RPMI8226 (cell line): ENCODE results near the gene RHCG.
A peak's percentile ranks its signal among the peaks of the same experiment; 100 is the strongest.

Experiments used
- DNase-seq: peaks from one replicate; pipeline ENCODE4 v3.0.0-alpha.2; 2015

RHCG gene

DNA sequence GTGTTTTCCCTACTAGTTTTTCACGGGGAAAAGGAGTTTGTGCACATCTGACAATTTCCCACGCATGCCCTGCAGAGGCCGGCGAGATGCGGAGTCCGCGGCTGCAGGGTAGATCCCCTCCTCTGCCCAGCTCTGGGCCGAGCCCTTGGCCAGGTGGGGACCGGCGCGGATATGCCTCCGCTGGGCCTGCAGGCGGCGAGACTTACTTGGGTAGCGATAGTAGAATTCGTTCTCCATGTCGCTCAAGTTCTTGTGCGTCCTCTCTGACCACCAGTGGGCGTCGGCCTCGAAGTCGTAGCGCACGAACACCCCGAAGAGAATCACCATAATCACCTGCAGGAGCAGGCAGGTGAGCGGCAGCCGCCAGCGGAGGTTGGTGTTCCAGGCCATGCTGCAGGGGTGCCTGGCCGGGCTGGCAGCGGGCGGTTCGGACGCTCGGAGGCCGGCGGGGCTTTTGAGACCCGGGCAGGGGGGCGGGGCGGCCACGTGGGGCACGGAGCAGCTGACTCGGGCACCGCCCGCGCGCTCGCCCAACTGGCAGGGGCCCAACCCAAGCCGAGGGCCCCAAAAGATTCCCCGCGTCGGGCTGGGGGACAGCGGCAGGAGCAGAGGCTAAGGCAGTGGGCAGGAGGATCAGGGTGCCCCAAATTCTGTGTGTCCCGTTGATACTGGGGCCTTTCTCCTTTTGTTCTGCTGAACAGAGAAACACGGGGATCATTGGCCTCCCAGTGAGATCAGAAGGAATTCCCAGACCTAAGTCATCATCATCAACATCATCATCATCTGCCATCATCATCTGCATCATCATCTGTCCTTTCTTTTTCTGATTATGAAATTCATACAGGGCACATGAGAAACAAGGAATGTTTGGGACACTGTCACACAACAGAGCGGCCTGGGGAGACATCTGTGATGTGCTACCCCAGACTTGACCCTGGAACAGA lies at the start of gene RHCG:
Gene RHCG, minus strand, starts transcription at position 429 of the 944 bp plus-strand sequence. Its CDS starts 39 bp downstream, at position 390.
- peak; percentile 85 for DNase-seq

DNA sequence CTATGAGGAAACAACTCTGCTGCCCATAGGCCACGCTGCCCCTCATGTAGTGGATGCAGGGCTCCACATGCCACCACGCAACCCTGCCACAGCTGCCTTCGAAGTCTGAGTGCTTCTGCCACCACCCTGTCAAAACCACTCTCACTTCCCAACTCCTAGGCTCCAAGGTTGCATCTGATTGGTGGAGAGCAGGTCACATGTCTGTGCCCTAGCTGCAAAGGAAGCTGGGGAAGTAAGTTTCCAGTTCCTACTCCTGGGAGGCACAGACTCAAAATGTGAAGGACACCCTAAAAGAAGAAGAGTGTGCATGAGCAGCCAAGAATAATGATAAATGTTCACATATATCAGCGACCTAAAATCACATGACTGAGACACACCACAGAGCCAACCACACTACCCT lies 47.0 kb upstream of the RHCG start:
- DNase-seq, result peak; percentile 26

DNA sequence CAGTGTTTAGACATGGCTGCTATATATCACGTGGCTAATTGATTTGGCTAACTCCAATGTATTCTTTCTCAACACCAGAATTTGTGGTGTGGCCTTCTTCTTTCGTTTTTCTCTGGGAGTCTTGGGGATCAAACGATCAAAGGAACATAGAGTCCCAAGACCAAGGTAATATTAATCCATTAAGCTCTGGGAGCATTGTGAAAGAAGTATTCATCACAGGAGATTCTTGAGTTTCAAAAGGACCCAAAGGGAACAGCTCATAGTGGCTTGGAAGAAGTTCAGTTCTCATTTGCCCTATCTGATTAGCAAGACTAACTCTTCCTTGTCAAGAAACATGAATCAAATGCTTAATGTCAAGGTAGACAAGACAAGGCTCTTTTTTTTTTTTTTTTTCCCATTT lies 46.0 kb upstream of the RHCG start:
- DNase-seq, result no peak

DNA sequence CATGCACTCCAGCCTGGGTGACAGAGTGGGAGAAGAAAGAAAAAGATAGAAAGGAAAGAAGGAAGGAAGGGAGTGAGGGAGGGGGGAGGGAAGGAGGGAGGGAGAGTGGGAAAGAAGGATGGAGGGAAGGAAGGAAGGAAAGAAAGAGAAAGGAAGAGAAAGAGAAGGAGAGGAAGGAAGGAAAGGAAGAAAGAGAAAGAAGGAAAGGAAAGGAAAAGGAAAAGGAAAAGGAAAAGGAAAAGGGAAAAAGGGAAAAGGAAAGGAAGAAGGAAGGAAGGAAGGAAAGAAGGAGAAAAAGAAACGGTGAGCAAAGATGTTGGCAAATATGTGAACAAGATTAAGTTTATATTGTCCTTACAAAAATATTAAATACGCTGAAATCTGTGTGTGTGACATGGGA lies 42.6 kb upstream of the RHCG start:
- DNase-seq, result no peak

DNA sequence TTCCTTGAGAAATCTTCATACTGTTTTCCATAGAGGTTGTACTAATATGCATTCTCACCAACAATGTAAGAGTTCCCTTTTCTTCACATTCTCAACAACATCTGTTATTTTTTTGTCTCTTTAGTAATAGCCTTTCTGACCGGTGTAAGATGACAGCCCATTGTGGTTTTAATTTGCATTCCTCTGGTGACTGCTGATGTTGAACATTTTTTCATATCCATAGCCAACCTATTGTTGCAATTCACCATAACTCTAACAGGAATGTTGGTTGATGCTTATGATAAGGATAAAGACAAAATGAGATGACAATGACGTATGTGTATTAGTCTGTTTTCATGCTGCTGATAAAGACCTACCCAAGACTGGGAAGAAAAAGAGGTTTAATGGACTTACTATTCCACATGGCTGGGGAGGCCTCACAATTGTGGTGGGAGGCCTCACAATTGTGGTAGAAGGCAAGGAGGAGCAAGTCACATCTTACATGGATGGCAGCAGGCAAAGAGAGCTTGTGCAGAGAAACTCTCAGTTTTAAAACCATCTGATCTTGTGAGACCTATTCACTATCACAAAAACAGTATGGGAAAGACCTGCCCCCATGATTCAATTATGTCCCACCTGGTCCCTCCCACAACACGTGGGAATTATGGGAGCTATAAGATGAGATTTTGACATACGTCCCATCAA lies 37.6 kb upstream of the RHCG start:
- DNase-seq, result no peak

DNA sequence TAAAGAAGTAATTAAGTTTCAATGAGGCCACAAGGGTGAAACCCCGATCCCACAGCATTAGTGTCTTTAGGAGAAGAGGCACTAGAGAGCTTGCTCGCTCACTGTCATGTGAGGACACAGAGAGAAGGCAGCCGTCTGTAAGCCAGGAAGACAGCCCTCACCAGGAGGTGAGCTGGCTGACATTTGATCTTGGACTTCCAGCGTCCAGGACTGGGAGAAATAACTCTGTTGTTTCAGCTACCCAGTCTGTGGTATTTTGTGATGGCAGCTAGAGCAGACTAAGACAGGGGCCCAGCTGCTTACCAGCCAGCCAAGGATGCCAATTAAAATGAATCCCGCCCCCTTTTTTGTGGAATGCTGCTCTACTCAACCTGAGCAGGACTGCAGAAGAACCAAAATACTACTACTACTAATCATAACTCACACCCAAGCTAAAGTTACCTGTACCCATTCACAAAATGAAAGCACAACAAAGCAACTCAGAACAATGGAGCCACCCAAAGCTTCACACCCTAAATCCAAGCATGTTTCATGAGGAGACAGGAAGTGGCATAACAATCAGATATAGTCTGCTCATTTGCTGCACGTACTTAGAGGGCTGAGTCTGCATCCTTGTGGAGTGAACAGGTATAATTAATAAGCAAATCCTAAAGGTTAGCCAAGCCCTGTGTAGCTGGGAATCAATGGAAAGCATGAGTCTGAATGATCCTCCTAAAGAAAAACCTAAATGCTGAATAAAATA lies 35.6 kb upstream of the RHCG start:
- no peak for DNase-seq

DNA sequence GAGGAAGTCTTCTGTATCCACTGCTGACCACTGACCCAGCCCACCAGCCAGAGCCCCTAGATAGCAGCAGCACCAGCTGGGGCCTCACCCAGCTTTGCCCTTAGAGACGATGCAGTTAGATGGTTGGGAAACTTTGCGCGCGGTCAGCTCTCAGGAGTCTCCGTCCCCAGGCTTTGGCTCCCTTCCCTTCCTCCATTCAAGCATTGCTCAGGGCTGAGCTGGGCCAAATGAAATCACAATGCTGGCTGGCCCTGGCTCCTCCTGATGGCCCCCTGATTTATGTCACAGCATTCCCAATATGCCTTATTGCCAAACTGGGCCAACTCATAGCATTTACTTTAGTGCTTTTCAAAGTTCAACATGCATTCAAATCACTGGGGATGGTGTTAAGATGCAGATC lies 34.6 kb upstream of the RHCG start:
- DNase-seq, result no peak

DNA sequence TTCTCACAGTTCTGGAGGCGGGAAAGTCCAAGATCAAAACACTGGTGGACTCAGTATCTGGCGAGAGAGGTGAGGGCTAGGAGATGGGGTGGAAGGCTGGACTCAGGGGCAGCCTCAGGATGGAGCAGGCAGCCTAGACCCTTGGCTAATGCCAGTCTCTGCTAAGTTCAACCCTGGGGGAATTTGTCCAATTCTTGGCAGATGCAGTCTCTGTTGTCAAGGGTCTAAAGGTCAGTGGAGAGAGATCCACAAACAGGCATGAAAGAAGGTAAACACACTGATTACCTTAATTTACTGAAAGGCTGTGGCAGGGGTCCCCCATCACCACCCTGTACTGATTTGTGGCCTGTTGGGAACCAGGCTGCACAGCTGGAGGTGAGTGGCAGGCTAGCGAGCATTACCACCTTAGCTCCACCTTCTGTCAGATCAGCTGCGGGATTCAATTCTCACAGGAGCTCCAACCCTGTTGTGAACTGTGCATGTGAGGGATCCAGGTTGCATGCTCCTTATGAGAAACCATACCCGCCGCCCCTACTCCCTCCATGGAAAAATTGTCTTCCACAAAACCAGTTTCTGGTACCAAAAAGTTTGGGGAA lies 32.5 kb upstream of the RHCG start:
- DNase-seq, result no peak

DNA sequence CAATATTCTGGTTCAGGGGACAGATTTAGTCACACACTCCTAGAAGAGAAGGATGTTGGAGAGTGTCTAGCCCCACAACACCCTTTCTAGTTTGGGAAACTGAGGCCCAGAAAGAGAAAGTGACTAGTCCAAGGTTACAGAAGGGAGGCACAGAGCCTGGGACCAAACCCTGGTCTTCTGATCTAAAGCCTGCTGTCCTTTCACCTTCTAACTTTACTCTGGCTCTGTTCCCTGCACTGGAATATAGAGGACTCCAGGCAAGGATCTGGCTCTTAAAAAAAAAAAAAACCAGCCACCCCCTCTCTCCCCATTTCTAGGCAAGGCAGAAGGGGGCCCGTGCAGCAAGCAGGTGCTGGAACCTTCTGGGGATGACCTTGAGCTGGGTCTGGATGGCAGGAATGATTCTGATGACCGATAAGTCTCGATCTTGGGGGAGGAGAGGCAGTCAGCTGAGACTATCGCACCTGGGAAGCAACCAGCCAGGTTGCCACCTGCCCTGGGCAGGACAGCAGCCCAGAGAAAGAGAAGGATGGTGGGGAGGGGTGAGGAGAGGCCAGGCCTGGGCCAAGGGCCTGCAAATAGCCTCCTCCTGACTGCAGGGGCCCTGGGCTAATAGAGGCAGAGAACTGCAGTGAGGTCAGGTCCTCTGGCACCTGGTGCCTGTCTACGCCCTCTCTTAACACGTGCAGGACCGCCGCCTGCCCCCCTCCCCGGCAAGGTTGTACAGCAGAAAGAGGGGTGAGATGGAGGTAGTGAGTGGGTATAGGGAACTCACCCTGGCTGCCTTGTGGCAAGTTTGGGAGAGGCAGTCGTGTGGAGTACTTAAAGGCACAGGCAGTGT lies 30.4 kb upstream of the RHCG start:
- DNase-seq, result no peak

DNA sequence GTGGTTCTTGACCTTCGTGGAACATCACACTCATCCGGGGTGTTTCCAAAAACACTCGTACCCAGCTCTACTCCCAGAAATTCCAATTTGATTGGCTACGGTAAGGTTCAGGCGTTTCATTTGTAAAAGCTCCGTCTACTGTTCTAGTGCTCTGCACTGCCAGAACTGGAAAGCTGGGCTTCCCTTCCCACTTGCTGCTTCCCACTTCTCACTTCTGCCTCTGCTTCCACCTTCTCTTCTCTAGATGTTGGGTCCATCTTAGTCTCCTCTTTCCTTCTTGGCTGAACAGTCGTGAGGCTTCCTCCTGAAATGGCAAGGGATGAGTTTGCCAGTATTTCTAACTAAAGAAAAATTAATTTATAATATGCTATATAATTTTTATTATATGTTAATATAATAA lies 29.8 kb upstream of the RHCG start:
- no peak for DNase-seq

DNA sequence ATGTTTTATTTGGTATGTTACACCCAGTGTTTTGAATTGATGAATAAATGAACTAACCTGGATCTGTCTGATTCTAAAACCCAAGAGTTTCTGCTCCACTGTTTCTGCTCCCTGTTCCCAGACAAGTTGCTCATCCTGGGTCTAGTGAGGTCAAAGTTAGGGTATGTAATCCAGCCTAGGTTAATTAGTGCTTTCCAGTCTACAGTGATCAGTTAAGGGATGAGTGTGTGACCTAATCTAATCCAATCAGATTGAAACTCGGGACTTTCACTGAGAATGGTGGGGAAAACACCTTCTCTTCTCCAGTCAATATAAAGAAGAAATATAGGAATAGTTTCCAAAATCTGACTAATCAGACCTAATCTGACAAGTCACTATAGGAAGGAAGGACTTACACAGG lies 27.8 kb upstream of the RHCG start:
- DNase-seq, result no peak

DNA sequence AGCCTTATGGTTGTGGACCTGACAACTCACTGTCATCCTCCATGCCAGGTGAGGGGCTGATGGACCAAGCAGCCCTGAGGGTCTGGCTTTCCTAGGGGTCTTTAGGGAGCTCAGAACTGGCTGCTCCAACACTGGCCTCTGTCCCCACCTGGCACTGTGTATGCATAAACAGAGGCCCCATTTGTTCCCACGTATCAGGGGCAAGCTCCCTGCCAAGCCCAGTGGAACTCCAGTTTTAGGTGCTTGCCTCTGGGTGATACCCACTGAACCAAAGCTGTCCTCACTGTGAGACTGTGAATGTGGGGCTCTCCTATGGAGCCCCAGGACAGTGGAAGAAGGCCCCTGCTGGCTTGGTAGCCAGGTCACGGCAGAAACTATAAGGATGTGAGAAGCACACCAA lies 26.7 kb upstream of the RHCG start:
- DNase-seq, result no peak

DNA sequence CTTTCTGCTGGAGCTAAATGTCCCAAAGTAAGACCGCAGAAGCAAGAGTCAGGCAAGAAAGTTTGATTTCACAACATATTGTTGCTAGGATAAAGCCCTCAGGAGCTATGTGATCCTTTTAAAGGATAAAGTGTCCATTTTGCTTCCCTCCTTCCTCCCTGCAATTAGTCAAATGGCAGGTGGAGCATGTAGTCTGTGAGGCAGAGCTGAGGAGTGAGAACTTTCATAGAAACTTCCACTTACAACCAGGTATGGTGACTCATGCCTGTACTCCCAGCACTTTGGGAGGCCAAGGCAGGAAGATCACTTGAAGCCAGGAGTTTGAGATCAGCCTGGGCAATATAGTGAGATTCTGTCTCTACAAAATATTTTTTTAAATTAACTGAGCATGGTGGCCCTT lies 25.2 kb upstream of the RHCG start:
- no peak for DNase-seq

DNA sequence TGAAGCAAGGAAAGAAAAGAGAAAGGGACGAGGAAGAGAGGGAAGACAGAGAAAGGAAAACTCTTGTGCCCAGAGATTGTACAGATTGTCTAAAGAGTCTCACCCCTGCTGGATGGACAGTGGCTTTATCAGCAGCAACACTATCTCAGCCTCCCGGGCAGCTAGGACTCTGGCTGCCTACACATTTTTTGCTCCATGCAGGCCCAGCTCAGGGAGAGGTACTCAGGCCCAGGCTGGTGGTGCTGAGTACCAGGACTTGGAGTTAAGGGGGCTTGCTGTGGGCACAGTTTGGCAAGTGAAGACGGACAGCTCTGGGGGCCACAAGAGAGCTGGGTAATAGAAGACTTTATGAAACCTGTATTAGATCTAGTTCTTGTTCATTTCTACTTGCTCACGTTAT lies 19.1 kb upstream of the RHCG start:
- DNase-seq, result no peak

DNA sequence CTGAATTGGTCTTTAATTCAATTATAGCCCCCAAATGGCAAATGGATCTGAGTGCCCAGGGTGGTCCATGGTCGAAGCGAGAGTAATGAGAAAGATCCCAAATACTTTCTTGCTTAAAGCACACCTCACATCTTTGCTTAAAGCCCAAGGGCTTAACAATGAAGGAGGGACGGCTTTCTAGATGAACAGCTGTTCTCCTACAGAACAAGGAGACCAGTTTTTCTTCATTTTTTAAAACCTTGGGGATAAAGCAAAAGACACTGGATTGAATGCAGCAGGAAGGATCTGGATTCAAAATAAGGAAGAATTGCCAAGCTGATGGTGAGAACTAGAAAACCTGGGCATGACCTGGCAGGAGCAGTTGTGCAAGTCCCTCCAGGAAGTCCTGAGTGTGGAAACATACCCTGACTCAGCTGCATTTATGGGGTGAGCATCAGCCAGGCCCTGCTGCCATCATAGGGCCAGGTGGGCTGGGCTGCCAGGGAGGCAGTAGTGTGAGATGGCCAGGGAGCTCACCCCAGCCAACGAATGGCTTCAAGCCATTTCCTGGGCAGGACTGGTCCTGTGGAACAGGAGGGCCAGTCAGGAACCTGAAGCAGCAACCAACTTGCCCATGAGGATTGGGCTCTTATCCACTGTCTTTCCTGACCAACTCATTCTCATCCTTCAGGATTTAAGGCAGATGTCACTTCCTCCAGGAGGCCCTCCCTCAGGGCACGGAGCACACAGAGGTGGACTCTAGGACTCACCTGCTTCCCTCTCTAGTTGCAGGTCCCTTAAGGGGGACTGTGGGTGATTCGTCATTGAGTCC lies 18.4 kb upstream of the RHCG start:
- DNase-seq, result no peak

DNA sequence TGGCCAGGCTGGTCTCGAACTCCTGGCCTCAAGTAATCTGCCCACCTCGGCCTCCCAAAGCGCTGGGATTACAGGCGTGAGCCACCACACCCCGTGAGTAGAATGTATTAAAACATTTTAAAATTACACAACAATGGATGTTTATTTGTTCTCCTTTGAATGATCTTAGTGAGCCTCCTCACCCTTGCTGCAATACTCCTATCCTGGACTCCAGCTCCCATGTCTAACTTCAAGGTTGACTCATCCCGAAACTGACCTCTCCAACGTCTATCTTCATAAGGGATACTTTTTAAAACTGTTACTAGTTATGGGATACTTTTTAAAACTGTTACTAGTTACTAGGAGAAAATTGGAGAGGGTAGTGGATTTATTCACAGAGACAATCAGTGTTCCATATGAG lies 17.8 kb upstream of the RHCG start:
- no peak for DNase-seq

DNA sequence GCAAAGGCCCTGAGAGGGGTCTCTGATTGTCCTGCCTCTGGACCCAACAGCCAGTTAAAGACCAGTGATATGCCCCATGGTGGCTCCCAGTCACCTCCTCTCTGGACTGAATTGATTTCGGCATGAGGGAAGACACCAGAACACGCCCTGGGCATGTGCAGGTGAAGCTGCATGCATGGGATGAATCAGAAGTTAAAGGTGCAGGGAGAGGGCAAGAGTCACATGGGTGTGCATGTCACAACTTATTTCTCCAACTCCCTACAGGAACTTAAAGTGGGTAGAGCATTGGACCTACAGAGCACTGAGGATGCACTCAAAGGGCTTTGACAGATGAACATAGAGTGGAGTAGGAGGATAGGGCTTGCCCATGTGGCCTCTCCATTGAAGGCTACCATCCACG lies 16.9 kb upstream of the RHCG start:
- DNase-seq, result no peak

DNA sequence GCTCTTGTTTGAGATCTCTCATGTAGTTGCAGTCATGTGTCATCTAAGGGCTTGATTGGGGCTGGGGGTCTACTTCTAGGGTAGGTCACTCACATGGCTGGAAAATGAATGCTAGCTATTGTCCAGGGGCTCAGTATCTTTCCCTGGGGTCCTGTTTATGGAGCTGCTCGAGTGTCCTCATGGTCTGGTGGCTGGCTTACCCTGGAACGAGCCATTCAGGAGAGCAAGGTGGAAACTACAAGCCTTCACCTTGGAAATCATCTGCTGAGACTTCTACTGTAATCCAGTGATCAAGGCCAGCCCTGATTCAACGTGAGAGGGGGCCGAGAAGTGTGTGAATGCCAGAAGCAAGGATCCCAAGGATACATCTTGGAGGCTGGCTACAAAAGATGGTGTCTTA lies 16.2 kb upstream of the RHCG start:
- no peak for DNase-seq

DNA sequence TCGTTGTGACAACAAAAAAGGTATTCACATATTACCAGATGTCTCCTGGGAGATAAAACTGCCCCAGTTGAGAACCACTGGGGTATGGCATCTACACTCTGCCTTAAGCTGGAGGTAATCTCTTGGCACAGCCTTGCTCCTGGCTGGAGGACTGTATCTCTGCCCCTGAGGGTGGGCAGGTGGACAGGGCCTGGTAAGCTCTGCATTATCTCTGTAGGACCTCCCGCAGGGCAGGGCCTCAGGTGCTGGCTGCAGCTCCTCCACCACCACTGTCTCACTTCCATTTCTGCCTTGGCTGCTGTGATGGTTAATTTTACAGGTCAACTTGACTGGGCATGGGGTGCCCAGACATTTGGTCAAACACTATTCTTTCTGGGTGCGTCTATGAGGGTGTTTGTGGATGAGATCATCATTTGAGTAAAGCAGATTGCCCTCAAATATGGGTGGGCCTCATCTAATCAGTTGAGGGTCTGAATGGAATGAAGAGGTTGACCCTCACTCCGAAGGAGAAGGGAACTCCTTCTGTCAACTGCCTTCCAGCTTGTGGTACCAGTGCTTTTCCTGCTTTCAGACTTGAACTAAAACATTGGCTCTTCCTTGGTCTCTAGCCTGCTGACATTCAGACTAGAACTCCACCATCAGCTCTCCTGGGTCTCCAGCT lies 9.8 kb upstream of the RHCG start:
- DNase-seq, result no peak

DNA sequence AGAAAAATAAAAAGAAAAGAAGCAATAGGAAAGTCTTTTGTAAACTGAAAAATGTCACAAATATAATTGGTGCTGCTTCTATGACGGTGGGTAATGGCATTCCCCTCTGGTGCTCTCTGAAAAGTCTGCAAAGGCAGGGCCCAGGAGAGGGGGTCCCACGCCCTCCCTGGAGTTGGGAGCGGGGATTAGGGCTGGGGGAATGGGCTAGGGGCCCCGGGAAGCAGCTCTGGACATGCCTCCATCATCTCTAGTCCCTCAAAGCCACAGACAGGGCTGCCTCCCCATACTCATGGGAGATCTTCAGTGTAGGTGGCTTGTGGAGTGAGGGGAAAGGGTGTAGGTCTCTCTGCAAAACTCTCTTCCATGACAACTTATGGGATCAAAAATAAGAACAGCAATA lies 7.8 kb upstream of the RHCG start:
- DNase-seq, result no peak
